Left ventricle myocardium inferior (tissue), 1 donor: ENCODE data around the gene TRIM24. TPM values are rescaled to one million over a fixed set of nuclear protein-coding genes. Genes with fewer than 3 reads are reported as not detected.

Experiments
- DNase-seq: peaks from one replicate; pipeline ENCODE4 v3.0.0-alpha.2; 2020
- H3K27ac ChIP-seq: fragments of 200-600 bp; replicated peaks from 2 replicates; pipeline ENCODE4 v1.8.0; 2021
- H3K27me3 ChIP-seq: fragments of 200-600 bp; 2 replicates; pipeline ENCODE4 v1.8.0; 2021; ENCODE audit warnings: low read depth
- H3K36me3 ChIP-seq: fragments of 200-600 bp; 2 replicates; pipeline ENCODE4 v1.8.0; 2021
- H3K4me1 ChIP-seq: fragments of 200-600 bp; 2 replicates; pipeline ENCODE4 v1.8.0; 2021
- H3K4me3 ChIP-seq: fragments of 200-600 bp; 2 replicates; pipeline ENCODE4 v1.8.0; 2021; ENCODE audit warnings: mild to moderate bottlenecking, moderate library complexity
- H3K9me3 ChIP-seq: fragments of 200-600 bp; replicated peaks from 2 replicates; pipeline ENCODE4 v1.8.0; 2021
- CTCF ChIP-seq: fragments of 200-600 bp; IDR thresholded peaks from 2 replicates; pipeline ENCODE4 v1.8.0; 2021; ENCODE audit warnings: antibody characterized with exemption, mild to moderate bottlenecking, borderline replicate concordance
- intact Hi-C: fragments of 100-400 bp; cut with micrococcal nuclease; formaldehyde crosslinking; loops from one replicate; pipeline ENCODE4 v1.11.0; 2022
- total RNA-seq: library from RNA; stranded (reverse); fragmentation: NEBNext Ultra II Directional; extraction: Animal tissue kit (Norgen Biotek cat#: 25700); gene quantifications from one replicate; pipeline ENCODE4 v1.2.1, GENCODE V29; 2021
- donor health status: DM: no; HTN: yes; CAD: no; lungs with severe emphysema.

TRIM24 gene
- total RNA-seq, 1 donor from 2014 or later: 18.8 TPM

- no peak overlapping the region for H3K27ac ChIP-seq
- no peaks in the 10 kb centered on the region for H3K27me3 ChIP-seq
- intact Hi-C loops: no loop called here
- H3K4me1 ChIP-seq: no peaks in the 10 kb centered on the region
- no peak overlapping the region for H3K4me3 ChIP-seq
- peaks cover 10% of the 10 kb centered on the region for H3K9me3 ChIP-seq
- DNase-seq: no peak
- H3K36me3 ChIP-seq: no peaks in the 10 kb centered on the region
- no peak for TF ChIP-seq CTCF
Observed at GRCh38 chr7:138602451-138602850, 142.4 kb downstream of the TRIM24 start.

- intact Hi-C loops: no loop called here
- no peak for TF ChIP-seq CTCF
- no peak overlapping the region for H3K4me3 ChIP-seq
- no peaks in the 10 kb centered on the region for H3K36me3 ChIP-seq
- H3K27me3 ChIP-seq: no peaks in the 10 kb centered on the region
- H3K27ac ChIP-seq: no peak overlapping the region
- no peak for DNase-seq
- no peaks in the 10 kb centered on the region for H3K4me1 ChIP-seq
- peaks cover 10% of the 10 kb centered on the region for H3K9me3 ChIP-seq
Observed at GRCh38 chr7:138603549-138604318, 143.7 kb downstream of the TRIM24 start.

- no peak overlapping the region for H3K27ac ChIP-seq
- intact Hi-C loops: no loop called here
- H3K4me1 ChIP-seq: no peaks in the 10 kb centered on the region
- H3K9me3 ChIP-seq: peaks cover 10% of the 10 kb centered on the region
- no peaks in the 10 kb centered on the region for H3K27me3 ChIP-seq
- H3K36me3 ChIP-seq: no peaks in the 10 kb centered on the region
- H3K4me3 ChIP-seq: no peak overlapping the region
- no peak for TF ChIP-seq CTCF
- no peak for DNase-seq
Observed at GRCh38 chr7:138606236-138606635, 146.2 kb downstream of the TRIM24 start.

GRCh38 chr7:138607216-138608126 is 147.4 kb downstream of the TRIM24 start:
- no peak overlapping the region for H3K4me3 ChIP-seq
- H3K27ac ChIP-seq: no peak overlapping the region
- no peaks in the 10 kb centered on the region for H3K4me1 ChIP-seq
- peaks cover 10% of the 10 kb centered on the region for H3K9me3 ChIP-seq
- no peaks in the 10 kb centered on the region for H3K36me3 ChIP-seq
- no peaks in the 10 kb centered on the region for H3K27me3 ChIP-seq
- TF ChIP-seq CTCF: no peak
- intact Hi-C loops: no loop called here
- no peak for DNase-seq

- H3K27ac ChIP-seq: no peak overlapping the region
- no peak for TF ChIP-seq CTCF
- intact Hi-C loops: no loop called here
- DNase-seq: no peak
- no peak overlapping the region for H3K4me3 ChIP-seq
- peaks cover 10% of the 10 kb centered on the region for H3K9me3 ChIP-seq
- H3K27me3 ChIP-seq: no peaks in the 10 kb centered on the region
- no peaks in the 10 kb centered on the region for H3K4me1 ChIP-seq
- no peaks in the 10 kb centered on the region for H3K36me3 ChIP-seq
Observed at GRCh38 chr7:138608275-138608674, 148.2 kb downstream of the TRIM24 start.
